PFSK-1 (cell line): ENCODE results near the gene CLK1.

Source experiments
- POLR2AphosphoS5 ChIP-seq: IDR thresholded peaks from 2 replicates; pipeline ENCODE4 v1.6.1; 2012; ENCODE audit warnings: low read depth, mild to moderate bottlenecking, control low read depth, low read length, moderate library complexity
- REST ChIP-seq, 2 experiments: IDR thresholded peaks; 2 replicates each; pipeline versions ENCODE4 v1.6.1 to v1.8.0; 2011 to 2012; ENCODE audit warnings: low read depth in 2 of 2, low read length in 2 of 2, control low read depth in 1 of 2, inconsistent platforms in 1 of 2, mild to moderate bottlenecking in 1 of 2, moderate library complexity in 1 of 2; ENCODE audit not compliant: insufficient read depth in 1 of 2
- SIN3A ChIP-seq: IDR thresholded peaks from 2 replicates; pipeline ENCODE4 v1.6.1; 2012; ENCODE audit warnings: mild to moderate bottlenecking, low read length, moderate library complexity, borderline replicate concordance; ENCODE audit not compliant: insufficient read depth
- TAF1 ChIP-seq: IDR thresholded peaks from 2 replicates; pipeline ENCODE4 v1.6.1; 2012; ENCODE audit warnings: low read length, control low read depth, borderline replicate concordance; ENCODE audit not compliant: insufficient read depth

GRCh38 chr2:200888704-200889625 lies 24.5 kb upstream of the CLK1 start, which contains the start of the genes NIF3L1 and PPIL3:
- TF ChIP-seq POLR2AphosphoS5 (peak; percentile 61; the same call in 1 of the 2 replicates), SIN3A (no peak), REST (IDR thresholded peaks at IDR 0.05; ENCODE audit: insufficient read depth in 1 of 2, low read depth in 2 of 2, low read length in 2 of 2) (no peak; a peak in 1 of 4 replicates), TAF1 (peak; percentile 57; the same call in 1 of the 2 replicates)
